ENCODE data around the gene ZNF135.

The ZNF135 gene

DNA sequence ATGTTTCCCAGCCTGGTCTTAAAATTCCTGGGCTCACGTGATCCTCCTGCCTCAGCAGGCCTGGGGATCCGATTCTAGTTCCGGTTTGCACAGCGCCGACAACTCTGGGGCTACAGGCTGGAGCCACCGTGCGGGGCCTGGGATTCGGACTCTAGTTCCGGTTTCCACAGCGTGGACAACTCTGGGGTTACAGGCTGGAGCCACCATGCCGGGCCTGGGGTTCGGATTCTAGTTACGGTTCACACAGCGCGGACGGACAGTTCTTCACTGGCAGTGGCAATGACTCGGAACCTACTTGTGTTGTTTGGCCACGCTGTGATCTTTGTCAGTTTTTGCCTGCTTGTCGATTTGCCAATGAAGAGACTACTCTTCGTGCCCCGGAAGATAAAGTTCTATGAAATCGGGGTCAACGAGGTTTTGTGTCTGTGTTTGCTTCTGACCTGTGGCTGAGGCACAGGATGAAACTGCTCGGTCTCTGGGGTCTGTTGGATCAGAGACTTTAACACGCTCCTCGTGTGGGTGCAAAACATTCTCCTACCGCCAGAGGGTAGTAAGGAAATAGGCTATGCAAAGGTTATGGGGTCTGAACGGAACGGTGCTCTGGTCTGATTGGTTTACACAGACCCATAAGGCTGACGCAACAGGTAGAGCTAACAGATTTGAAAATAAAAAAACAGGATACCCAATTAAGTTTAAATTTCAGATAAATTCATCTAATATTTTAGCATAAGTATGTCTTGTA, 37.4 kb upstream of the ZNF135 start:
- TF ChIP-seq, protein P1, sequence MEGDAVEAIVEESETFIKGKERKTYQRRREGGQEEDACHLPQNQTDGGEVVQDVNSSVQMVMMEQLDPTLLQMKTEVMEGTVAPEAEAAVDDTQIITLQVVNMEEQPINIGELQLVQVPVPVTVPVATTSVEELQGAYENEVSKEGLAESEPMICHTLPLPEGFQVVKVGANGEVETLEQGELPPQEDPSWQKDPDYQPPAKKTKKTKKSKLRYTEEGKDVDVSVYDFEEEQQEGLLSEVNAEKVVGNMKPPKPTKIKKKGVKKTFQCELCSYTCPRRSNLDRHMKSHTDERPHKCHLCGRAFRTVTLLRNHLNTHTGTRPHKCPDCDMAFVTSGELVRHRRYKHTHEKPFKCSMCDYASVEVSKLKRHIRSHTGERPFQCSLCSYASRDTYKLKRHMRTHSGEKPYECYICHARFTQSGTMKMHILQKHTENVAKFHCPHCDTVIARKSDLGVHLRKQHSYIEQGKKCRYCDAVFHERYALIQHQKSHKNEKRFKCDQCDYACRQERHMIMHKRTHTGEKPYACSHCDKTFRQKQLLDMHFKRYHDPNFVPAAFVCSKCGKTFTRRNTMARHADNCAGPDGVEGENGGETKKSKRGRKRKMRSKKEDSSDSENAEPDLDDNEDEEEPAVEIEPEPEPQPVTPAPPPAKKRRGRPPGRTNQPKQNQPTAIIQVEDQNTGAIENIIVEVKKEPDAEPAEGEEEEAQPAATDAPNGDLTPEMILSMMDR (IDR thresholded peaks at IDR 0.05; ENCODE audit: control insufficient read depth, extremely low read depth, insufficient read depth), result peak; percentile 11; the same call in 1 of the 2 replicates
- no peak for DNase-seq (ENCODE audit: low read depth)
- no peak overlapping the region for H3K4me3 ChIP-seq (ENCODE audit: low read depth, low read length)

DNA sequence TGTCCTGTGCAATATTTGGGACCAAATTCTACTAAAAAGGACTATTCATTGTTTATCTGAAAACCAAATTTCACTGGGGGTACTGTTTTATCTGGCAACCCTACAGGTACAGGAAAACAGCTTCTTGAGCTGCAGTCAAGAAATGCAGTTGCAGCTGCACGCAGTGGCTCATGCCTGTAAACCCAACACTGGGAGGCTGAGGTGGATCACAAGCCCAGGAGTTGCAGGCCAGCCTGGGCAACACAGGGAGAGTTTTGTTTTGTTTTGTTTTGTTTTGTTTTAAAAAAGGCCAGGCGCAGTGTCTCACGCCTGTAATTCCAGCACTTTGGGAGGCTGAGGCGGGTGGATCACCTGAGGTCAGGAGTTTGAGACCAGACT, 36.8 kb upstream of the ZNF135 start:
- no peak for DNase-seq (ENCODE audit: low read depth)
- TF ChIP-seq, protein P1 (IDR thresholded peaks at IDR 0.05; ENCODE audit: control insufficient read depth, extremely low read depth, insufficient read depth), result no peak
- no peak overlapping the region for H3K4me3 ChIP-seq (ENCODE audit: low read depth, low read length)

DNA sequence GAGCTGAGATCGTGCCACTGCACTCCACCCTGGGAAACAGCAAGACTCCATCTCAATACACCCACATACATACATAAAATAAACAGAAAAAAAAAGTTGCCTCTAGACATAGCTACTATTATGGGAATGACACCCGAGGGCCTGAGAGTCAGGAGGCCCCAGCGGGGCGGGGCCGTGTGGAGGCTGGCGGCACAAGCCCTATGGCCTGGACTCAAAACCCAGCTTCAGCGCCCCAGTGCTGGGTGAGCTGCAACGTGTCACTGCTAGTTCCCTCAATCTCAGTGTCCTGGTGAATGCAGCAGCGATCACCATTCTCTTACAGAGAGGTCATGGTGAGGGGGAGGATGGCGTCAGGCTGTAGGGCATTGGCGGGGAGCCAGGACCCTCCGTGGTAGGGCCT, 34.4 kb upstream of the ZNF135 start:
- no peak overlapping the region for H3K4me3 ChIP-seq (ENCODE audit: low read depth, low read length)
- TF ChIP-seq, protein P1 (IDR thresholded peaks at IDR 0.05; ENCODE audit: control insufficient read depth, extremely low read depth, insufficient read depth), result no peak
- DNase-seq (ENCODE audit: low read depth), result no peak

DNA sequence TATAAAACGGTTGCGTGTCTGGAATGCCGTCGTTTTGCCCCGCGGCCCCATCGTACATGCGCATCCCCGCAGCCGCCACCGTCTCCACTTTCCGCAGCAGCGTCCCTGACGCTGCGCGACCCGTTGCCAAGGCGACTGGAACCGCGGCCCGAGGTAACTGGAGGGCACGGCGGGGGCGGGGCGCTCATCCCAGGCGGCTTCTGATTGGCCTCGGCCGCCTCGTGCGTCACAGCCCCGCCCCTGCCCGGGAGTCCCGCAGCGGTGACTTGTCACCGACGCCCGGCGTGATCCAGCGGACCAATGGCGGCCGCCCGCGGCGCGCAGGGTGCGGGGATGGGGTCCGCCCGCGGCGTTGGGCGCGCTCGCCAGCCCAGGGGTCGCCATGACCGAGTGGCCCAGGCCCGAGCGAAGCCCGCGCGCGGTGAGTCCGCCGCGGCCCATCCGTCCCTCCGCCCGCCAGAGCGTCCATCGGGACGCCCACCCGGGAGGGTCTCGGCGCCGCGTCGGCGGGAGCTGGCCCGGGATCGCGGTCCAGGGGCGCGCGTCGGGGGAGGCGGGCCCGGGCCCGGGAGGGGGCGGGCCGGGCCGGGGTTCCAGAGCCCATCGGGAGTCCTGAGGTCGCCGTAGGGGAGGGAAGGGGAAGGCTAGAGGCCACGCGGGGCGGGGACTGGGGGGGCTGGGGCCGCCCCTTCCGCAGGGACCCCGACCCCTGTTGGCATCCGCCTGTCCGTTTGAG, 25.2 kb upstream of the ZNF135 start, which contains the start of gene ZSCAN1:
Gene ZSCAN1 (plus strand): TSS at position 285 of the 736 bp plus-strand sequence. CDS start 3,812 bp downstream, outside the sequence.
- H3K4me3 ChIP-seq (ENCODE audit: low read depth, low read length), result no peak within 1 kb of the TSS
- TF ChIP-seq, protein P1 (IDR thresholded peaks at IDR 0.05; ENCODE audit: control insufficient read depth, extremely low read depth, insufficient read depth), result no peak
- DNase-seq (ENCODE audit: low read depth), result no peak

DNA sequence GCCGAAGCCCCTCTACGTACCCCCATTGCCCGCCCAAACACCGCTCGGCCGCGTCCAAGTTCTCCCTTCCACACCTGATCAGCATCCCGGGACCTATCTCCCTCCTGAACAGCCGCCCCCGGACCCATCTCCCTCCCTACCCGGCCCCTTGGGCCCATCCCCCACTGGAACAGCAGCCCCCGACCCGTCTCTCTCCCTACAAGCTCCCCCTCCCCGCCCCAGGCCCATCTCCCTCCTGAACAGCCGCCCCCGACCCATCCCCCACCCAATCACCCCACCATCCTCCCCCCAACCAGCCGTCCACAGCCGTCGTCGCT, 24.6 kb upstream of the ZNF135 start:
- DNase-seq (ENCODE audit: low read depth), result no peak
- TF ChIP-seq, protein P1 (IDR thresholded peaks at IDR 0.05; ENCODE audit: control insufficient read depth, extremely low read depth, insufficient read depth), result no peak
- no peak overlapping the region for H3K4me3 ChIP-seq (ENCODE audit: low read depth, low read length)

DNA sequence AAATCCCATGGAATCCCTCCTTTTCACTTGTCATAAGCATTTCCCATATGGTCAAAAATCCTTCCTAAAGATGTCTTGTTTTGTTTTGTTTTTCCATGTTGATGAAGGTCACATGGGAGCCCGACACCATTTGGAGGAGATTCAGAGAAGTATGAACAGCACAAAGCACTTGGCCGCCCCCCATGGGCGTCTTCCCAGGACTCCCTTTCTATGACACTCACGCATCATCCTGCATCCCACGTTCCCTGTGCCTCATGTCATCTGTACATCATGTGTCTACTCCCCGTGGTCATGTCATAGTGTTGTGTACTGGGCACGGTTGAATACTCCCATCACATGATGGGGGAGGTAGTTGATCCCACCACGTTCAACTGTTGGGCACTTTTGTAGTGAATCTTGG, 23.2 kb upstream of the ZNF135 start:
- DNase-seq (ENCODE audit: low read depth), result no peak
- TF ChIP-seq, protein P1 (IDR thresholded peaks at IDR 0.05; ENCODE audit: control insufficient read depth, extremely low read depth, insufficient read depth), result no peak

More for the DNA sequence above, 23.2 kb upstream of the ZNF135 start:
- no peak overlapping the region for H3K4me3 ChIP-seq (ENCODE audit: low read depth, low read length)
